ENCODE data around the gene RNF144A.

The RNF144A gene

DNA sequence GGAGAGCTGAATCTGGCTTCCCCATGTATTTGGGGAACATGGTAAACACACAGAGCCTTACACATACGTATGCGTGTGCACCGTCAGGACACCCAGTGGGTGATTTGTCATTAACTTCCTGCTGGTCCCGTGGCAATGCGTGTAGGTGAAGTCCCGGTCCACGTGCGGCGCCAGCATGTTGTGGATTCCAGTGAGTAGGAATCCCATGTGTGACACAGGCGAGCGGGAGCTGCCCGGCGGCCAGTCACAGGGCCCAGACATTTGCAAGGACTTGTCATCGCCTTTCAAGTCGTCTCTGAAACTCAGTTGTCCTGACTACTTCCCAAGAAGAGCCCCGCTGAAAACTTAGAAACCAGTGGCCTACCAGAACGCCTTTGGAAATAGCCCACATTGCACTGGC lies 102.0 kb downstream of the RNF144A start:
- Histone ChIP-seq H3K9ac (ENCODE audit: low read length) (no peak overlapping the region), H3K4me1 (ENCODE audit: control insufficient read depth, insufficient read depth, low read length) (peaks cover 24% of the 10 kb centered on the region), H3K27me3 (ENCODE audit: control insufficient read depth, insufficient read depth, low read length) (no peaks in the 10 kb centered on the region), H3K27ac (ENCODE audit: low read depth, low read length) (no peak overlapping the region), H3K36me3 (ENCODE audit: control insufficient read depth, insufficient read depth, low read length) (no peaks in the 10 kb centered on the region), H3K4me3 (ENCODE audit: low read length) (no peak overlapping the region)

DNA sequence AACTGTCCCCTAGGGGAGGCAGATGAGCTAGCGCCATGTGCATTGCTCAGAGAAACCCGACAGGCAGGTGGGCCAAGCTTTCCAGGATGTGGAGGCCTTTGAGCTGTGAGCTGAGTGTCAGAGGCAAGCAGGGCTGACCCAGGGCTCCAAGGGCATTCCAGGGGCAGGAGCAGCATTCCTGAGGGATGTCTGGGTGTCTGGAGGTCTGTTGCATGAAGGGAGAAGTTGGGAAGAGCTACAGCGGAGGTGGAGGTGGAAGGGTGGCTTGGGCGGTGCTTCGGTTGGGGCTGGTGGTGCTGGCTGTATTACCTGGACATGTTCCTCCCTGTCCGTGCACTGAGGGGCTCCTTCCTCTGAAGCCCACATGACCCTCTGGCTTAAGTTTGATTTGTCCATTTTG lies 102.8 kb downstream of the RNF144A start:
- no peaks in the 10 kb centered on the region for H3K36me3 ChIP-seq (ENCODE audit: control insufficient read depth, insufficient read depth, low read length)
- peaks cover 18% of the 10 kb centered on the region for H3K4me1 ChIP-seq (ENCODE audit: control insufficient read depth, insufficient read depth, low read length)
- H3K4me3 ChIP-seq (ENCODE audit: low read length): no peak overlapping the region
- no peaks in the 10 kb centered on the region for H3K27me3 ChIP-seq (ENCODE audit: control insufficient read depth, insufficient read depth, low read length)
- H3K27ac ChIP-seq (ENCODE audit: low read depth, low read length): no peak overlapping the region
- no peak overlapping the region for H3K9ac ChIP-seq (ENCODE audit: low read length)

DNA sequence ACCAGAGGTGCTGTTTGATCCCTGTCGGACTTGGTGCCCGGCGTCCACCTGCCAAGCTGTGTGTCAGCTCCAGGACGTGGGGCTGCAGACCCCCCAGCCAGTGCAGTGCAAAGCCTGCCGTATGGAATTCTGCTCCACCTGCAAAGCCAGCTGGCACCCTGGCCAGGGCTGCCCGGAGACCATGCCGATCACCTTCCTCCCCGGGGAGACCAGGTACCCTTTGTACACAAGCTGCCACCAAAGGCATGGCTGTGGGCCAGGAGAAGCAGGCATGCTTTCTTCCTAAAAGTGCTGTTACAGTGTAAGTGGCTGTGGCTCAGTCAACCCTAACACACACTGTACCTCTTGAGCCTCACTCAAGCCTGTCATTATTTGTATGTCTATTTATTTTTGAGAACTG lies 103.3 kb downstream of the RNF144A start:
- no peaks in the 10 kb centered on the region for H3K36me3 ChIP-seq (ENCODE audit: control insufficient read depth, insufficient read depth, low read length)
- H3K27ac ChIP-seq (ENCODE audit: low read depth, low read length): no peak overlapping the region
- H3K4me1 ChIP-seq (ENCODE audit: control insufficient read depth, insufficient read depth, low read length): peaks cover 14% of the 10 kb centered on the region

DNA sequence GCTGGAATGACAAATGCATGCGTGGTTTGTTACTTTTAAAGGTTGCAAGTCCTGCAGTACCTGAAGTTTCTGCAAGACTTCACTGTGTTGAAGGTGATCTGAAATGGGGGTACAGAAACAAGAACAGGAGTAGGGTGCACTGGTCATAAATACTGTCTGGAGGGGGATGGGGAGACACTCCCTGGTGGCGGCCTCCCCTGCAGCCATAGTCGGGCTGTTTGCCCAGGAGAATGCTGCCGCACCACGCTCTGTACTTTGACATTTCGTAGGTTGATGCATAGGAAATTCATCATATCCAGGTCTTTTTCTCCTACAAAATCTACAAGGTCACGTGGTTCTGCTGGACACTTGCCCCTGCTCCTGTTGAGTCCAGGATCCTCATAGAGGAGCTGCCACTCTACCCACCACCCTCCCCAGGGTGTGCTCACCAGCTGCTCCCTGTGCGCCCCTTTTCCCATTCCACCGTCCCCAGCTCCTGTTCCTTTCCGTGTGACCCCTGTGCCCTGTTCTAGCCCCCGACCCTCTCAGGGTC lies 103.8 kb downstream of the RNF144A start:
- H3K27me3 ChIP-seq (ENCODE audit: control insufficient read depth, insufficient read depth, low read length): no peaks in the 10 kb centered on the region
- H3K9ac ChIP-seq (ENCODE audit: low read length): no peak overlapping the region
- H3K36me3 ChIP-seq (ENCODE audit: control insufficient read depth, insufficient read depth, low read length): no peaks in the 10 kb centered on the region
- peaks cover 12% of the 10 kb centered on the region for H3K4me1 ChIP-seq (ENCODE audit: control insufficient read depth, insufficient read depth, low read length)
- H3K27ac ChIP-seq (ENCODE audit: low read depth, low read length): no peak overlapping the region
- H3K4me3 ChIP-seq (ENCODE audit: low read length): no peak overlapping the region

More for the DNA sequence above, 103.3 kb downstream of the RNF144A start:
- Histone ChIP-seq H3K4me3 (ENCODE audit: low read length) (no peak overlapping the region), H3K27me3 (ENCODE audit: control insufficient read depth, insufficient read depth, low read length) (no peaks in the 10 kb centered on the region), H3K9ac (ENCODE audit: low read length) (no peak overlapping the region)

DNA sequence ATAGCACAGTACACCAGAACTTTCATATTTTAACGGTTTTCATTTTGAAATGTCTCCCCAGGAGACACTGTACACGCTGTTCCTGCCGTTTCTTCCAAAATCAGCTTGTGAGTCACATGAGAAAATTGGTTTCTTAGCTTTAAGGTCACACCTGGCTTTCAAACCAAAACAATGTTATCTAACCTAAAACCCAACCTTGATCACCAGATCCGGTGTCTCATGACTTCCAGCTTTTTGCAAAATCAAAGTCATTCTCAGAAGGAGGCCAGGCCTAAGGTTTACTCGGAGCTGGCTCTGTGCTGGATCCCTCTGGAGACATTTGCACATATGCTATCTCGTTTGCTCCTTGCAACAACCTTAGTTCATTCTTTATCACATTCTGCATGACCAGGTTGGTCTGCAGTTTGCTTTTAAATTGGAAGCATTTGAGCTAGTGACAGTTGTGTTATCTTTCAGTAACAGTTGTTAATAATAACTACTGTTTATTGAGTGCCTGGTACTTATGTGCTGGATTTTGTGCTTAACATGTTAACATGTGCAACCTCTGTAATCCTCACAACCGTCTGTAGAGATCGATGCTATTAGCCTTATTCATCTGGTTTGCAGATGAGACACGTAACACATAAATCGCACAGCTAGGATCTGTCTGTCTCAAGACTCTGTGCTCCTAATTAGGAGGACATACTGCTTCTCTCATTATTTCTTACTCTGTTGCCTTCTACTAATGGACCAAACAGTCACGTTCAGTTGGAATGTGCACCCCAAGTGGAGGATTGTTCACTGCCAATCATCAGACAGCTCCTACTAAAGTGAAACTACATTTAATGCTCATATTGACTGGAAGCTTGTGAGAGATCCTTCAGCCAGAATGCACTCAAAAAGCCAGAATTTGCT lies 105.5 kb downstream of the RNF144A start:
- Histone ChIP-seq H3K4me3 (ENCODE audit: low read length) (no peak overlapping the region), H3K9ac (ENCODE audit: low read length) (no peak overlapping the region), H3K27ac (ENCODE audit: low read depth, low read length) (peak overlapping the region; percentile 10)

GRCh38 chr2:7023542-7023941 lies 106.3 kb downstream of the RNF144A start:
- Histone ChIP-seq H3K4me3 (ENCODE audit: low read length) (no peak overlapping the region), H3K27me3 (ENCODE audit: control insufficient read depth, insufficient read depth, low read length) (no peaks in the 10 kb centered on the region), H3K27ac (ENCODE audit: low read depth, low read length) (no peak overlapping the region), H3K36me3 (ENCODE audit: control insufficient read depth, insufficient read depth, low read length) (no peaks in the 10 kb centered on the region), H3K9ac (ENCODE audit: low read length) (no peak overlapping the region), H3K4me1 (ENCODE audit: control insufficient read depth, insufficient read depth, low read length) (peaks cover 5% of the 10 kb centered on the region)

More for the DNA sequence above, 105.5 kb downstream of the RNF144A start:
- Histone ChIP-seq H3K27me3 (ENCODE audit: control insufficient read depth, insufficient read depth, low read length) (no peaks in the 10 kb centered on the region), H3K36me3 (ENCODE audit: control insufficient read depth, insufficient read depth, low read length) (no peaks in the 10 kb centered on the region), H3K4me1 (ENCODE audit: control insufficient read depth, insufficient read depth, low read length) (peaks cover 5% of the 10 kb centered on the region)

DNA sequence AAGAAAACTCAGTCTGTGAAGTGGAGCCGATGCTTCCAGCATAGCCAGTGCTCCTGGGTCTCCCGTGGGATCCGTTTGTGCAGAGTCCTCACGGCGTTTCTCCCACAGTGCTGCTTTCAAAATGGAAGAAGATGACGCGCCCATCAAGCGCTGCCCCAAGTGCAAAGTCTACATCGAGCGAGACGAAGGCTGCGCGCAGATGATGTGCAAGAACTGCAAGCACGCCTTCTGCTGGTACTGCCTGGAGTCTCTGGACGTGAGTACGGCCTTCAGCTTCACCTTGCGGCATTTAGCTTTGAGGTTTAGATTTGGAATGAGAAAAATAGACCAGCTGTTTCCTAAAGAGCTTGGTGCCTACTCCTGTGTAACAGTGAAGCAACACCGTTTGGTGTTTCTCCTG lies 107.0 kb downstream of the RNF144A start:
- Histone ChIP-seq H3K27me3 (ENCODE audit: control insufficient read depth, insufficient read depth, low read length) (no peaks in the 10 kb centered on the region), H3K27ac (ENCODE audit: low read depth, low read length) (no peak overlapping the region), H3K4me3 (ENCODE audit: low read length) (no peak overlapping the region), H3K9ac (ENCODE audit: low read length) (no peak overlapping the region), H3K36me3 (ENCODE audit: control insufficient read depth, insufficient read depth, low read length) (no peaks in the 10 kb centered on the region), H3K4me1 (ENCODE audit: control insufficient read depth, insufficient read depth, low read length) (peaks cover 5% of the 10 kb centered on the region)

DNA sequence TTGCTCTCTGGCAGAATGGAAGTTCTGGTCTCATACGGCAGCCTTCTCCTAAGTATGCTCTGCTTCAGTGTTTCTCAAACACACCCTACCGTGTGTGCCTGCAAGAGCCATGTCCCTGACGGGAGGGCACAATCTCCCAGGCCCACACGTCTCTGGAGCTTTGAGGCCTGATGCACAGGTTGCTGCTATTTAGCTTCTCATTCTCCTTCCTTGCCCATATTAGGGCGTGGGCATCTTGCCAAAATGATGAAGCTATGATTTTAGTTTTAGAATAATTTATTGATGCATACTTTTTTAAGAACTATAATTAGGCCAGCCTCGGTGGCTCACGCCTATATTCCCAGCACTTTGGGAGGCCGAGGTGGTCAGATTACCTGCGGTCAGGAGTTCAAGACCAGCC lies 107.9 kb downstream of the RNF144A start:
- Histone ChIP-seq H3K9ac (ENCODE audit: low read length) (no peak overlapping the region), H3K4me1 (ENCODE audit: control insufficient read depth, insufficient read depth, low read length) (peaks cover 5% of the 10 kb centered on the region), H3K4me3 (ENCODE audit: low read length) (no peak overlapping the region), H3K27me3 (ENCODE audit: control insufficient read depth, insufficient read depth, low read length) (no peaks in the 10 kb centered on the region), H3K27ac (ENCODE audit: low read depth, low read length) (no peak overlapping the region), H3K36me3 (ENCODE audit: control insufficient read depth, insufficient read depth, low read length) (no peaks in the 10 kb centered on the region)

- Histone ChIP-seq H3K27ac (ENCODE audit: low read depth, low read length) (no peak overlapping the region), H3K9ac (ENCODE audit: low read length) (no peak overlapping the region), H3K4me3 (ENCODE audit: low read length) (no peak overlapping the region)
Measured at GRCh38 chr2:7026742-7027141, 109.5 kb downstream of the RNF144A start.

GRCh38 chr2:7027411-7027810 lies 110.2 kb downstream of the RNF144A start:
- Histone ChIP-seq H3K27ac (ENCODE audit: low read depth, low read length) (no peak overlapping the region), H3K4me1 (ENCODE audit: control insufficient read depth, insufficient read depth, low read length) (peaks cover 5% of the 10 kb centered on the region), H3K9ac (ENCODE audit: low read length) (no peak overlapping the region), H3K27me3 (ENCODE audit: control insufficient read depth, insufficient read depth, low read length) (no peaks in the 10 kb centered on the region), H3K4me3 (ENCODE audit: low read length) (no peak overlapping the region), H3K36me3 (ENCODE audit: control insufficient read depth, insufficient read depth, low read length) (no peaks in the 10 kb centered on the region)

More at GRCh38 chr2:7026742-7027141, 109.5 kb downstream of the RNF144A start:
- peaks cover 5% of the 10 kb centered on the region for H3K4me1 ChIP-seq (ENCODE audit: control insufficient read depth, insufficient read depth, low read length)
- H3K27me3 ChIP-seq (ENCODE audit: control insufficient read depth, insufficient read depth, low read length): no peaks in the 10 kb centered on the region
- no peaks in the 10 kb centered on the region for H3K36me3 ChIP-seq (ENCODE audit: control insufficient read depth, insufficient read depth, low read length)

GRCh38 chr2:7027956-7028655 lies 110.9 kb downstream of the RNF144A start:
- Histone ChIP-seq H3K9ac (ENCODE audit: low read length) (no peak overlapping the region), H3K4me1 (ENCODE audit: control insufficient read depth, insufficient read depth, low read length) (peaks cover 5% of the 10 kb centered on the region), H3K27ac (ENCODE audit: low read depth, low read length) (no peak overlapping the region), H3K36me3 (ENCODE audit: control insufficient read depth, insufficient read depth, low read length) (peaks cover 4% of the 10 kb centered on the region), H3K4me3 (ENCODE audit: low read length) (no peak overlapping the region), H3K27me3 (ENCODE audit: control insufficient read depth, insufficient read depth, low read length) (no peaks in the 10 kb centered on the region)

- Histone ChIP-seq H3K27me3 (ENCODE audit: control insufficient read depth, insufficient read depth, low read length) (no peaks in the 10 kb centered on the region), H3K4me1 (ENCODE audit: control insufficient read depth, insufficient read depth, low read length) (peaks cover 5% of the 10 kb centered on the region), H3K9ac (ENCODE audit: low read length) (no peak overlapping the region), H3K4me3 (ENCODE audit: low read length) (no peak overlapping the region), H3K27ac (ENCODE audit: low read depth, low read length) (no peak overlapping the region), H3K36me3 (ENCODE audit: control insufficient read depth, insufficient read depth, low read length) (peaks cover 7% of the 10 kb centered on the region)
Measured at GRCh38 chr2:7028846-7029245, 111.6 kb downstream of the RNF144A start.

Data from rectal smooth muscle tissue (tissue), 1 donor.